ENCODE results near the gene CETN1.

The CETN1 gene

GRCh38 chr18:623761-624620 lies 43.8 kb downstream of the CETN1 start:
- DNase-seq (ENCODE audit: low read depth in 2 of 2): peak; percentile 41 to 53

- DNase-seq (ENCODE audit: low read depth in 2 of 2): no peak
These were observed 47.1 kb downstream of the CETN1 start for GRCh38 chr18:627231-627630.

GRCh38 chr18:629269-630150 lies 49.3 kb downstream of the CETN1 start:
- no peak for DNase-seq (ENCODE audit: low read depth in 2 of 2)

GRCh38 chr18:631560-631959 lies 51.4 kb downstream of the CETN1 start:
- no peak for DNase-seq (ENCODE audit: low read depth in 2 of 2)

Measured in activated CD4-positive, alpha-beta T cell treated with anti-CD3 and anti-CD28 coated beads for 24 hours (primary cell).